GM21576 (cell line): ENCODE measurements around the gene HPSE2.

Source experiments
- ATAC-seq: cut with Tn5 transposase; IDR thresholded peaks from one replicate; pipeline ENCODE4 v1.9.1; 2021; ENCODE audit warnings: mild to moderate bottlenecking, moderate library complexity; ENCODE audit not compliant: unreplicated experiment

HPSE2 gene

DNA sequence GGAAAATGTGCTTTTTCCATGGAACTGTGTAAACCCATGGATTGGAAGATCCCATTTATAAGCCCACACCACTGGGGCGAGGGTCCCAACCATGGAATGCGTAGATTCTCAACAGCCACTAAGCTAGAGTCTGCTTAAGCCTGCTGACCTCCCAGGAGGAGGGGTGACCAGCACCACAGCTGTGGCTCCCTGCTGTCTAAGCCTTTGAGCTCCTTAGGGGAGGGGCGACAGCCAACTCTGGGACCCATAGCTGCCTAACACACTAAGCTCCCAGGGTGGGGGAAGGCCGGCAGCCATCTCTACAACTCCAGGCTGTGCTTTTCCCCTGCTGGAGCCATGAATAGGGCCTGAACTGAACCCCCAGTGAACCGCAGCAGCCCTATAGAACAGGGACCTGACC lies 539.1 kb downstream of the HPSE2 start:
- ATAC-seq = no peak

DNA sequence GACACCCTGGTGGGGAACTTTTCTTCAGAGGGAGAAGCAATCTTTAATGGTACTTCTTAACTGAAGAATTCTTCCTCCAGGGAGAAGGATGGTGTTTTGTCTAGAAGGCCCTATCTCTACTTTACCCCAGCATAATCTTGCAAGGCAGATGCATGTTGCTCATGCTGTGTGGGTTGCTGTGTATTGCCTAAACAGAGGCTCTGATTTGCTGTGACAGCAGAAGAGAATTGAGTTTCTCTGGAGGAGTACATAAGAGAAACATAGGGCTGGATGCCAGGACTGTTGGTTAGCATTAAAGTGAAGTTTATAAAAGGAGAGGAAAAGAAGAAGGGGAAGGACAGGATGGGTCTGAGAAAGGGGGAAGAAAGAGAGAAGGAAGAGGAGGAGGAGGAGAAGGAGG lies 540.8 kb downstream of the HPSE2 start:
- no peak for ATAC-seq

DNA sequence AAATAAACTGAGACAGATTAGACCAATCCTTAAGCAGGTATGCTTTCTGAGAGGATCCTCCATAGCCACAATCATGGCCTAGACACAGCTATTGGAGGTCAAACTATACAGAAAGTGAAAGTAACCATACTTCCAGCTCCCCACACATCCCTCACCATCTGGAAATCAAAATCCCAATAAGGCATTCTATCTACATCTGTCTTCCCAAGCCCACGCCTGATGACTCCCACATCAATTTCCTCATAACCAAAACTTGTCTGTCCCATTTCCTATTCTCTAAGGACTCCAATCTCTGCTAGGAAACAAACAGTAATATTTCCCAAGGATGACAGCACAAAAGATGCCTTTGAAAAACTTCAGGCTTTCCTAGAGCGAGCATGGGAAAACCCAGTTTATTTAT lies 541.6 kb downstream of the HPSE2 start:
- no peak for ATAC-seq

DNA sequence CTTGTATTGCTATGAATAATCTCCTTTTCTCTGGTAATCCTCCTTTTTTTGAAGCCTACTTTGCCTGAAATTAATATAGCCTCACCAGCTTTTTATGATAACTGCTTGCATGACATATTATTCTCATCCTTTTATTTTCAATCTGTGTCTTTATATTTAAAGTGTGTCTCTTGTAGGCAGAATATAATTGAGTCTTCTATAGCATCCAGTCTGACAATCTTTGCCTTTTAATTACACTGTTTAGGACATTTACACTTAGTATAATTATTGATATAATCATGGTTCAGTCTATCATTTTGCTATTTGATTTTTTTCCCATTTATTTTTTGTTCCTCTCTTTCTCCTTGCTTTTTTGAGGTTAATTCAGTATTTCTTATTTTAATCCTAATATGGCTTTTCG lies 548.0 kb downstream of the HPSE2 start:
- no peak for ATAC-seq

DNA sequence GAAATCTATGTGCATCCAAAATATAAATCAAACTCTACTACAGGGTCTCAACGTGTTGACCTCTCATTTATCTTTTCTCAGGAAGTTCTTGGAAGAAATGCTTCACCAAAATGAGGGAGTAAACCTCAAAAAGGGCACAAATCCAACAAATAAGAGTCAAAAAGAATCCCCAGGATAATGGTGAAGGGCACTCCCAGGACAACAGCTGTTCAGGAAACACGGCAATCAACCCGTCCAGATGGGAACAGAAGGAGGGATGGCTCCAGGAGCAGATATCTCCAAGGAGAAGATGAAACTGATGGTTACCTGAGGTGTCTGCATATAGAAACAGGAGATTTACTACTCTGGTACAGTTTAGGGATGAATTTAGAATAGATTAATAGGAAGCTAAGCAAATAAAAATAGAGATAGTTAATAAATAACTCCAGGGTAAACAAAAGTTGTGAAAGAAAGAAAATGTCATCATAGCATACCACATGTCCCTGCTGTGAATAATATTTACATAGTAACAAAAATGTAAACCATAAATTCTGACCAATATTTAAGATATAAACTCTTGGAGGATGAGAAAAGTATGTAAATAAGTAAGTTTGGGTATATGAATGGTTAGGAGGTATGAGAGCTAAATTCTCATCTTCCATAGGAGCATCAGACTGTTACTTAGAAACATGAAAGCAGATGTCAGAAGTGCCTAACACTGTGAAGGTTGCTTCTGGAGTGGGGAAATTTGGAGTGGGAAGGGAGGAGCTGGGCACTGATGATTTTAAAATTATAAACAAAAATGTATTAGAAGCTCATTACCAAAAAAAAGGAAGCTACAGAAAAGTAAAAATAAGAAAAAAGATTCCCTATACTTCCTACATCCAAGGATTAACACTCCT lies 551.4 kb downstream of the HPSE2 start:
- no peak for ATAC-seq

DNA sequence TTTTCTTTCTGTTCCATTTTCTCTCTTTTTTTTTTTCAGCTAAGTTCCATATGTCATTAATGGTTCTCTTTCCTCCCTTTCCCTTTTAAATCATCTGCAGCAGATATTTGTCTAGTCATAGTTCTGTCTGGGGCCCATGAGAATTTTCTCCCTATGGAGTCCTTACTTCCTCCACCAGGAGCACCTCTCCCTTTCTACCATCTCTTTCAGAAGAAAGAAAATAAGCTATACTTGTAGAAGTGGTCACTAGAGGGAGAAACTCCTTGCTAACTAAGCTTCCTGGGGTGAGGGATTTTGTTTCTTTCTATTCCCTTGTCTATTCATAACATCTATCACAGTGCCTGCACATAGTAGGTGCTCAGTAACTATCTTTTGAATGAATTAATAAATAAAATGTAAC lies 558.8 kb downstream of the HPSE2 start:
- ATAC-seq = no peak

DNA sequence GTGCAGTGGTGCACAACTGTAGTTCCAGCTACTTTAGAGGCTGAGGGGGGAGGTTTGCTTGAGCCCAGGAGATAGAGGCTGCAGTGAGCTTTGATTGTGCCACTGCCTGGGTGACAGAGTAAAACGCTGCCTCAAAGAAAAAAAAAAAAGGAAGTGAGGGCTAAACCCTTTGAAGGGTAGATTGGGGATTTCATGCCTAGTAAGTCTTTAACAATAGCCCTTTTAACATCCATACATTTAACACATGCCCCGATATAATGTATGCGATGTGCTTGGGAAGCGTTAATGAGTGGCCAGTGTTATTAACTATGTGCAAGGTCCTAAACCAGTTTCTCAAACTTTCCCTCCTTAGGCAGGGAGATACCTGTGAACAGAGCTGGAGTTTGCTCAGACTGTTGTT lies 559.8 kb downstream of the HPSE2 start:
- ATAC-seq = no peak

DNA sequence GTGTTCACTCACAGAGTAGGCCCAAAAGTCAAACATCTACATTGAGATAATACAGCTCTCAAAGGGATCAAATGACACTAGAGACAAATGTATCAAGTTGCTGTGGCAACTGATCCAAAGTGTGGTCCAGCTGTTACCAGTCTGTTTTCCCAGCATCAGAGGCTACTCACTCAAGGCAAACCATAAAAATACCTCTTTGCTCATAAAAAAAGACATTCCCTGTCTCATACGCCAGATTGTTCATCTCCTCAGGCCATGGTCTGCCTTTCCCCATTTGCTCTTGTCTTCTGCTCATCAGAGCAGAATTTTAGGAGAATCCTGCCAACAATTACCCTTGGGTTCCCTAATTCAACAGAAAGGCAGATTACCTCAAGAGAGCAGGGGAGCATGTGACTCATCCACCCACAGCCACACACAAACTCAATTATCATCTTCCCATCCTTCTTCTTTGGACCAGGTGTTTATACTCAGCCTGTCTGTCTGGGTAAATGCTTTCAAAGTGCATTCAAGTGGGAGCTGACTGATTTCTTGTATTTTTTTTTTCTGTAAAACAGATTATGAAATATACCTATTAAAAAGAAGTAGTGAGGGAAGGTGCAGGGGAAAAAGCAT lies 562.4 kb downstream of the HPSE2 start:
- no peak for ATAC-seq

DNA sequence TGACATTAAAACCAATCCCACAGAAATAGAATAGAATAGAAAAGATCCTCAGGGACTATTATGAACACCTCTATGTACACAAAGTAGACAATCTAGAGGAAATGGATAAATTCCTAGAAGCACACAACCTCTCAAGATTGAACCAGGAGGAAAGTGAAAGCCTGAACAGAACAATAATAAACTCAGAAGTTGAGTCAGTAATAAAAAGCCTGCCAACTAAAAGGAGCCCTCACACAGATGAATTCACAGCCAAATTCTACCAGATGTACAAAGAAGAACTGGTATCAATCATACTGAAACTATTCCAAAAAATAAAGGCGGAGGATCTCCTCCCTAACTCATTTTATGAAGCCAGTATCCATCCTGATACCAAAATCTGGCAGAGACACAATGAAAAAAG lies 568.6 kb downstream of the HPSE2 start:
- no peak for ATAC-seq

DNA sequence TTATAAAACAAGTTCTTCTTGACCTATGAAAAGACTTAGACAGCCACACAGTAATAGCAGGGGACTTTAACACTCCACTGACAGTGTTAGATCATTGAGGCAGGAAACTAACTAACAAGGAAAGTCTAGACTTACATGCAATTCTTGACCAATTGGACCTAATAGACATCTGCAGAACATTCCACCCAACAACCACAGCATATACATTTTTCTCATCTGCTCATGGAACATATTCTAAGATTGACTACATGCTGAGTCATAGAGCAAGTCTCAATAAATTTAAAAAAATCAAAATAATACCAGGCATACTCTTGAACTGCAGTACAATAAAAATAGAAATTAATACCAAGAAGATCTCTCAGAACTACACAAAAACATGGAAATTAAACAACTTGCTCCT lies 569.4 kb downstream of the HPSE2 start:
- ATAC-seq = no peak

DNA sequence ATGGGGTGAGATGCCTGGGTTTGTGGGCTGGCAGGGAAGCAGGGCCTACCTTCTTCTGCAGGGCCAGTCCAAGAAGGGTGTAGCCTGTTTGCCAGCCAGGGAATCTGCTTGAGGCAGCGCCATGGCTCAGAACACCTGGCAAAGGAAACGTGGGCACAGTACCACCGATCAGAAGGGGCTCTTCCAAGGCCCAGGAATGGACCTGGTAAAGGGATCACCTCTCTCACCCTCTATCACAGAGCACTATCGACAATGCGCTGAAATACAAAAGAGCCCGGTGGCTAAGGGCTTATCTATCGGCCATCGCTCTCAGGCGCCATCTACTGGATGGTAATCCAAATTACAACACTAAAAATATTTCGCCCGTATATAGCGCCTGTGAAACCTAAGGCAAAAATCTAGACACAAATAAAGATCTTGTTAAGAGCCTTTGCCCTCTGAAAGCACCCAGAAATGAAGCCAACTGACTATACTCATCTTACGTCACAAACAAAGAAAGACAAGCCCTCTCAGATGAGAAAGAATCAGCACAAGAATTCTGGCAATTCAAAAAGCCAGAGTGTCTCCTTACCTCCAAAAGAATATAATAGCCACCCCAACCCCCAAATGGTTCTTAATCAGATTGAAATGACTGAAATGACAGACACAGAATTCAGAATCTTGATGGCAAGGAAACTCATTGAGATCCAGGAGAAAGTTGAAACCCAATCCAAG lies 571.2 kb downstream of the HPSE2 start:
- peak; percentile 77 for ATAC-seq

DNA sequence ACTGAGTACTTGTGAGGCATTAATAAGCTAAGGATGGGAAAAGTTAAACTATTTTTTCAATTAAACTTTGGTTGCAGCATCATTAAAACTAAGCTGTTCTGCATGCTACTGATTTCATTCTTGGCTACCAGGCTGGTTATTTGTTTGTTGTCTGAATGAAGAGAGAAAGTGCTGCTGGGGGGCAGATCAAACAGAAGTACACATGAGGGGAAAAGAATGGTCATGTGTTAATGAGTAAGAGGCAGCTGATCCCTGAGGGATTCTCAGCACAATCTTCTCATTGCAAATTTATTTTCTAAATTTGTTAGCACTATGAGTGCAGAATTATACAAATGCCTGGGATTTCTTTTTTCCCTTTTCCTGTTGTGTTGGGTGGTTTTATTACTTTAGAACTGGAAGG lies 575.7 kb downstream of the HPSE2 start:
- no peak for ATAC-seq

DNA sequence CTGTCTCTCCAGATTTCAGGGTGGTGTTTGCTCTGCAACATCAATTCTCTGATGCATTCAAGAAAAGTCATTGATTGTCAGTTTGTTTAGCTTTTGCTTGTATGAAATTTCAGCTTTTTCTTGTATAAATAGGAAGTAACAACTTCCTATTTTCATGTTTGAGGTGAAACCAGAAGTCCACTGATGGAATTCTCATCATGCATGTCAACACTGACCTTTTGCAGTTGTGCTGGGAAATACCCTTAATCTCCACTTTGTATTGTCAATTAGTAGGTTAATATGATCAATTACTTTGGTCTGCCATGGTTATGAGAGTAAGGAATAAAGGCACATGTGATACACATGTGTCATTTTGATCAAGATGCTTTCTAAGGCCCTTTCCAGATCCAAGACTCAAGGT lies 580.2 kb downstream of the HPSE2 start:
- no peak for ATAC-seq

DNA sequence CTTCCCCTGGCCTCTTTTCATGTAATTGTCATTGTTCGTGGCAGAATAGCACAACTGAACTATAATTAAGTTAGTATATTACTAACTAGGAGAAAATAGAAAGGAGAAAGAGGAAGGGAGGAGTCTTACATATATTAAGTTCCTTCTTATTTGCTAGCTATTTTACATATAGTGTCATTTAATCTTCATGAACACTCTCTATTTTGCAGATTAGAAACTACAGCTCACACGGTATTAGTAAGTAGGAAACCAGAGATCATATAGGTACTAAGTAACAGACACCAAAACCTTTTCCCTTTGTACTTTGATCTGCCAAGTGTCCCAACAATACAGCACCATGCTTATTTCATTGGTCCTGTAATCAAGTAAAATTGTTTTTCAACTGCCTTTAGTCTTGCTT lies 586.5 kb downstream of the HPSE2 start:
- no peak for ATAC-seq

DNA sequence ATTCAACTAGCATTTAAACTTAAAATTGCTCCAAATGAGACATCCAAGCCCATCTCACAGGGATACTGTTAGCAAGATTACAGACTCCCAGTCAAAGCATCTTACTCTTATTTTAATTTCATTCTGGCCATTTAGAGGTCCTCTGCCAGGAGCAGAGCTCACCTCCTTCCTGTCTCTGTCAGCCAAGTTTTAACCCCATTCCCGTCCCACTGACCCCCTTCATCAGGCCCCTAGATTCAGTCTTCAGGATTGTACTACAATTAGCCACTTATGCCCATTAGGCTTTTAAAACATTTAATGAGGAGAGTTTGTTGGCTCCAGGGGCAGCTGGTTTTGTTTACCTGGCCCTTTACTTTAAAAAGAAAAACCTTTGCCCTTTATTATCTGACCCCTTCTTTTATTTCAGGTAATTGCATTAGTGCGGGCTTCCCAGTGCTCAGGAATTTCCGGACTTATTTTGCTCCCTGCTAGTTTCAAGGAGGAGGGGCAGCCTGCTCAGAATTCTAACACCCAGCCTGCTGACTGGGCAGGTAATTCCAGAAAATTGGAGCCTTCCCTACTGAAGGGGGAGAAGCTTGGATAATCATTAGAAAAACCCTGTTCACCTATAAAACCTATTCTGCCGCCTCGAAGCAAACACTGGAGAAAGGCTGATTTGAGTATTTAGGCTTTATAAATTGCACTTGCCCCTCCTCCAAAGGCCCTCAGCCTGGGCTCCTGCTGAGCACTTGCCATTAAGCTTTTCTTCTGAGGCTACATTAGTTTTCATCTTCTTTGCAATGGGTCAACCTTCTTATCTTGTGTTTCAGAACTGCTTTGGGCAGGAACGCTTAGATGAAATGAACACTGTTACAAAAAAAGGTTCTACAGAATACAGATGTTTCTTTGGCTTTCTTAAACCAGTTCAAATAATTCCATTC lies 588.4 kb downstream of the HPSE2 start:
- ATAC-seq = no peak

DNA sequence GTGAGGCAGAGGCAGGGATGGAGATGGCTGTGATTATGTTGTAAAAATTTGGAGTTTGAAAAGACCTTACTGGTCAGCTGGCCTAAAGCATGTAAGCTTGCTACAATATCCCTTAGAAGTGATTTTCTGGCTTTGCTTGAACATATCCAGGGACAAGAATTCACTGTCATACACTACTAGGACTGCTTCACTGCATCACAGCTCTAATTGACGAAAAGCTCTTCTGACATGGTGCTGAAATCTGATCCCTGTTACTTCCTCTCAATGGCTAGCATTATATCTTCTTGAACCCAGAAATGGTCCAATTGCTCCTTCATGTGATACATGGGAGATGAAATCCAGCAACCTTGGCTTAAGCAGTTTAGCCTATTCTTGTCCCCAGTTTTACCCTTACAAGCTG lies 591.2 kb downstream of the HPSE2 start:
- ATAC-seq = no peak

DNA sequence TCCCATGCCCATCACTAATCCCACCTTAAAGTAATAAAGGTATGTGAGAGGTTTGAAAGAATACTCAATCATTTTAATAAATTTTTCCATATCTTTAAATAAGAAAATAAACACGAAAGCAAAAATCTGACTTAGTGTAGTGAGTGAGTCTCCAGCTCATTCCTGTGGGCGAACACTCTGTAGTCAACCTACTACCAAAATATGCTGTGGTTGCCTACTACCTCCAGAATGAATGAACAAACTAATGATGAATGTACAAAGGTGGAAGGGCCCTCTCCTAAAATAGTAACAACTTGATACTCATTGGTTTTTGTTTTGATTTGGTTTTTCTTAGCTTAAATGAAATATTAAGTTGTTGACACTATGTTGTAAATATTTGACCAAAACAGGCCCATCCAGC lies 593.4 kb downstream of the HPSE2 start:
- no peak for ATAC-seq

DNA sequence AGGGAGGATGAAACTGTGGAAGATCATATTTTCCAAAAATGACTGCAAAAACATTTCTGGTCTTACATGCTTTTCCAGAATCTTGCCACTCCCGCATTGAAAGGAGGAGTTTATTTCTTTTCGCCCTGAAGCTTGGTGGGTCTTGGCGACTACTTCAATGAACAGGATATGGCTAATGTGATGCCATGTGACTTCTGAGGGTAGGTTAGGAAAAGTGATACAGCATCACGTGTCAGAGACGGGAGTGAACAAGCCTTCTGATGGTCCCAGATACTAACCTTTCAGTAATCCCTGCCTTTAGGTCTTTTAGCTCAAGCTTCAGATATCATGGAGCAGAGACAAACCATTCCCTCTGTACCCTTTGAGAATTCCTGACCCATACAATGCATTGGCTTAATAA lies 596.7 kb downstream of the HPSE2 start:
- ATAC-seq = no peak

DNA sequence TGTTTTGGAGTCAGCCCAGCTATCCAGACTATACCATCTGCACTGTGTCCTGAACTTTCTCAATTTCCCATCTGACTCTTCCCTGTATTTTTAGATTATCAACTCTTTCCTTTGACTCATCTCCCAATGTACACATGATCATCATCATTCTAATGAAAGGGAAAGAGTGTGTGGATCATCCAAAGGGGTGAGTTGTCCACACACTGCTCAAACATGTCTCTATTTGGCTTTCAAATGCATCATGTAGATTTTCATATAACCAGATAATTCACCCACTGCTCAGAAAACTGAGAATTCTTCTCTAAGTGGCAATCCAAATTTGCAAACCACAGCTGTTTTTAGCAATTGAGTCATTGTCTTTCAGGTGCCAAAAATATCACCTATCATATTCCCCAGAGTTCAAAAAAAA lies 598.7 kb downstream of the HPSE2 start:
- no peak for ATAC-seq

DNA sequence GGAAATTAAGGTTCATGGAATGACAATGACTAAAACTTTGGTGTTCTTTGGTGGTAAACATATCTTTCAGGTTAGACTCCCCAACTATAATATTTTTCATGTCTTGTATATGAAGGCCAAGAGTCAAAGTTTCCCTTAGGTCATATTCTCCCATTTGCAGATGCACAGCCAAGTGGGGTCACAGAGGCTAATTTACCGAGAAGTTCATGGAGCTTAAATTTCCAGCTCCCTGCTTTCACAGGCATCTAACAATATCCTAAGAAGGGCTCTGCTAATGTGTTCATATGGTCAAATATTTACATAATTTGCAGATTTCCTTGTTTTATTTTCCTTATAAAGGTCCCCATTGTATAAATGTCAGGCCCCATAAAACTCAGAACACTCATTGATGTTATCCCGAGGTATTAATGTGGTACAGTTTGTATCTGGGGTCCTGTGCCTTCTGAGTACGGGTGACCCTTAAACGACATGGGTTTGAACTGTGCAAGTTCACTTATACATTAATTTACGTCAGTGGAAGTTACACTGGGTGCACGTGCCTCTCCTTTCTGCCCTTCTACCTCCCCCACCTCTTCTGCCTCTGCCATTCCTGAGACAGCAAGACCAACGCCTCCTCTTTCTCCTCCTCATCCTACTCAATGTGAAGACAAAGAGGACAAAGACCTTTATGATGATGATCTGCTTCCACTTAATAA lies 603.0 kb downstream of the HPSE2 start:
- no peak for ATAC-seq
